Amygdala (tissue), 56 donors: ENCODE results near the gene SLC19A1.

Experiments used
- DNase-seq, 56 donors: peaks; one replicate each; lab custom pipeline; 2025; lab: John Stamatoyannopoulos, UW

Gene SLC19A1

DNA sequence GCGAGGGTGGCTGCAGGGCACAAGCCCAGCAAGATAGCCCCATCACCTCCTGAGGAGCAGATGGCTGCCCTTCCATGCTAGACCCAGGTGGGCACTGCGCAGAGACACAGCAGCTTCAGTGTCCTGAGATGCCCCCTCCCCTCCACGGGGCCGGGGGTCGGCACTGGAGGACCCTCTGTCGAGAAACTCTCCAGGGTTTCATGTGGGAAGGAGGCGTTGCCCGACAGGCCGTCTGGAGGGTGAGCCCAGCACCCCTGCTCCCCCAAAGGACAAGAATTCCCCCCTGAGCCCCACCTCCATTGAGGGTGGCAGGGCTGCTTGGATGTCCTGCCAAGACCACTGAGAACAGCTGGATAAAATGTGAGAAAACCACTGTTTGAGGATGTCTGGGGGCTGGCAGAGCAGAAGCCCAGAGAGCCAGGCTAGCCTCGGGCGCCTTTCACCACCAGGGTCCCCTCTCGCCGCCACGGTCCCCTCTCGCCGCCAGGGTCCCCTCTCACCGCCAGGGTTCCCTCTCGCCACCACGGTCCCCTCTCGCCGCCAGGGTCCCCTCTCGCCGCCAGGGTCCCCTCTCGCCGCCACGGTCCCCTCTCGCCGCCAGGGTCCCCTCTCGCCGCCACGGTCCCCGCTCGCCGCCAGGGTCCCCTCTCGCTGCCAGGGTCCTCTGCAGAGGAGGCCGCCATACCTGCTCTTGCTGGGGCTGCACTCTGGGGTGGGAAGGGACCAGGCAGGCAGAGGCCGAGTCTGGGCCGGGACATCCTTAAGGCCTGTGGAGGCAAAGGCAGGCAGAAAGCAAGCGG is 44.2 kb downstream of the SLC19A1 start:
- no peak for DNase-seq

DNA sequence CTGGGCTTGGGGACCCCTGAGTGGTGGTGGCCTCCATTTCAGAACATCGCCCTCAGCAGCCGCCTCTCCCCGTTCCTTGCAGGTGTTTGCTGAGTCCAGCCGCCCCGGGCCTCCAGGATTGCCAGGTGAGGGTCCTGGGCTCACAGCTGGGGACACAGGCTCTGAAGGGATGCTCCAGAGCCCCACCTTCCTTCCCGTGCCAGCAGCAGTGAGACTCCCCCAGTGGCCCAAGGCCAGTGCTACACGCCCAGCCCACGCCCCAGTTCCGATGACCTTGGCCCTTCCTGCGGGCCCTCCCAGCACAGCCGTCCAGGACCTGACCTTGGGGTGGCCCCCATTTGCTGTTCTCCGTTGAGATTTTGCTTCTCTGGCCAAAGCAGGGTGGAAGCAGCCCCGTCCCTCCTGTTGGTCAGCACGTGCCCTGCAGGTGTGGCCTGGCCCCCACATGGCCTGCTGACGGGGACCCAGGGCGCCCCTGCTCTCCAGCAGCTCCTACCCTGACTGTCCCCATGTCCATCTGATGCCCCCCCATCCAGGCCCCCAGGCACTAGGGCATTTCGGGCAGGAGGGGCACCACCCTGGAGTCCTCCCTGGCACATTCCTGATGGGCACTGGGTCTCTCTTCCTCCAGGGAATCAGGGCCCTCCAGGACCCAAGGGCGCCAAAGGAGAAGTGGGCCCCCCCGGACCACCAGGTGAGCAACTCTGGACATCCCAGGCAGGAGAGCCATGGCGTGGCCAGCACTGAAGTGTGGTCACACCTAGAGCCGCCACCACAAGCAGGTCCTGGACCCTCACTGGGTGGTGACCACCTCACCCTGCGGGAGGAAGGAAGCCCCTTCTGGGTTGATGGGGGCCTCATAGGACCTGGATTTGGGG is 45.0 kb downstream of the SLC19A1 start:
- no peak for DNase-seq

DNA sequence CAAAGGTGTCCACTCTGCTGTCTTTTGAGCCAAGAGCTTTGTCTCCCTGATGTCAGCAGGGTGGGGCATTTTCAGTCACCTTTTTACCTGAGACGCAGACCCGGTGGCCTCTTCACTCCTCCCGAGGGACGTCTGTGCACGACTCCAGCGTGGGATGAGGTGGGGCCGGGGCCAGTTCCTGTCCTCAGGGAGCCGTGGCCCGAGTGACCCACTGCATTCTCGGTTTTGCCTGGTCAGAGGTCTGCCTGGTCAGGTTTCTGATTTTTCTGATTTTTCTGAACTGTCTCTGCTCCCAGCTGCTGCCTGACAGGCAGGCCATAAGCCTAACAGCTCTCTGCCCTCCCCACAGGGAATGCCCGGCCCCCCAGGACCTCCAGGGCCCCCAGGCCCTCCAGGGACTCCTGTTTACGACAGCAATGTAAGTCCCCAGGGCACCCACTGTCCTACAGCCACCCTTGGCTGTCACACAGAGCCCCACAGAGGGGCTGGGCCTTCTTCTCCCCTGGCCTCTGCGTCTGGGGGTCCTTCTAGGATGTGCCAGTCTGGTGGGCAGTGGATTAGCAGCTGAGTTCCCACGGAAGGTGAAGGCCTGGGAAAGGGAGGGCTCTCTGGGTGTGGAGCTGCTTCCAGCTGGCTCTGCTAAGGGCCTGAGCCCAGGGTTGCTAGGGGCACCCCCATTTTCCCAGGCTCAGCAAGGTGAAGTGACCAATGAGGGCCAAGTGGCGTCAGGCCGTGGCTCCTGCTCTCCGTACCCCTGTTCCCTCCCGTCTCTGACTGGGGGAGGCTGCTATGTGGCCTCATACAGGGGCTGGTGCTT is 45.9 kb downstream of the SLC19A1 start:
- DNase-seq: no peak

DNA sequence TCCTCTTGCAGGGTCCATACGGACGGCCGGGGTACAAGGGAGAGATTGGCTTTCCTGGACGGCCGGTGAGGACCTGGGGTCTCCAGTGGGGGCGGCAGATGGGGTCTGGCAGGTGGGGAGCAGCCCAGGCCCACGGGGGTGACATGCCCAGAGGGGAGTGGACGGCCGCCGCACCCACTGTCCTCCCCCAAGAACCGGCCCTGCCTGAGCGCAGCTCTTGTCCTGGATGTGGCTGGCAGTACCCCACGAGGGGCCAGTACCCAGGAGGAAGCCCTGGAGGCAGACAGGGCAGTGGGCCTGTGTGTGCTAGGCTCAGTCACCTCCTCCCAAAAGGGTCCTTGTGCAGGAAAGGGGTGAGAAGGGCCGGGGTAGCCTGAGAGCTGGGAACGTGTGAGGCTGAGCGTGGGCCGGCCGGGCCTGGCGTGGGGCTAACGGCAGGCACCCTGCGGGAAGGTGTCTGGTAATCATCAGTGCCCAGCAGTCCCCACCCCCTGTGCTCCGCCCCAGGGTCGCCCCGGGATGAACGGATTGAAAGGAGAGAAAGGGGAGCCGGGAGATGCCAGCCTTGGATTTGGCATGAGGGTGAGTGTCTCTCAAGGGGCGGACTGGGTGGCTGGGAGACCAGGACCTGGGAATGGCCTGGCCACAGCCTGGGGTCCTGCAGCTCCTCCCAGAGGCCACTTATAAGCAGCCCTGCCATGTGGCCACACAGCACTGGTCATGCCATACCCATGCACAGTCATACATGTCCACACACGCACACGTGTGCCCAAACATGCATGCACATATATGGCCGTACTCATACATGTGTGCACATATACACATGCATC is 47.2 kb downstream of the SLC19A1 start:
- DNase-seq: no peak

DNA sequence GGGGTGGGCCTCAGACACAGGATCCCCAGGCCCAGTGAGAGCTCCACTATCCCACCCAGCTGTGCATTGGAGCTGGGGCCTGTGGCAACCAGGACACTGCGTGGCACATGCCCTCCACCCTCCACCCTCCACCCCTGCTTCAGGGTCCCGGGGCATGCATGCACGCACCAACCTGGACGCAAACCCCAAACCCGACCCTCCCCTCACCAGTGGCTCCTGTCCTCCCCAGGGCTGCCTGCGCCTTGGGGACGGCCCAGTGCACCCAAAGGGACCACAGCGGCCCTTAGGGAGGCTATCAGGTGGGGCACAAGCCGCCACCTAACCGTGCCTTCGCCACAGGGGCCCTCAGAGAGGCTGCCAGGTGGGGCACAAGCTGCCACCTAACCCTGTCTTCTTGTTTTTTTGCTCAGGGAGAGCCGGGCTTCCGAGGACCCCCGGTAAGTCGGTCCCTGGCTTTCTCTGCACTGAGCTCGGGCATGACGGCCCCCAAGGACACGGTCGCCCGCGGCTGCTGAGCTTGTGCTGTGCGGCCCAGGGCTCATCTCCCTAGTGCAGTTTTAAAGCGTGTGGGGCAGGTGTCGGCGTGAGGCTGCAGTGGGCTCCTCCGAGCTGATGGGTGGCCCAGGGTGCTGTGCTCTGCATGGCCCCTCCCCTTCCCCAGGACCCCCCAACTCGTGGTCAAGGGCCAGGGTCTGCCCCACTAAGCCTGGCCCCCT is 47.9 kb downstream of the SLC19A1 start:
- DNase-seq: no peak

DNA sequence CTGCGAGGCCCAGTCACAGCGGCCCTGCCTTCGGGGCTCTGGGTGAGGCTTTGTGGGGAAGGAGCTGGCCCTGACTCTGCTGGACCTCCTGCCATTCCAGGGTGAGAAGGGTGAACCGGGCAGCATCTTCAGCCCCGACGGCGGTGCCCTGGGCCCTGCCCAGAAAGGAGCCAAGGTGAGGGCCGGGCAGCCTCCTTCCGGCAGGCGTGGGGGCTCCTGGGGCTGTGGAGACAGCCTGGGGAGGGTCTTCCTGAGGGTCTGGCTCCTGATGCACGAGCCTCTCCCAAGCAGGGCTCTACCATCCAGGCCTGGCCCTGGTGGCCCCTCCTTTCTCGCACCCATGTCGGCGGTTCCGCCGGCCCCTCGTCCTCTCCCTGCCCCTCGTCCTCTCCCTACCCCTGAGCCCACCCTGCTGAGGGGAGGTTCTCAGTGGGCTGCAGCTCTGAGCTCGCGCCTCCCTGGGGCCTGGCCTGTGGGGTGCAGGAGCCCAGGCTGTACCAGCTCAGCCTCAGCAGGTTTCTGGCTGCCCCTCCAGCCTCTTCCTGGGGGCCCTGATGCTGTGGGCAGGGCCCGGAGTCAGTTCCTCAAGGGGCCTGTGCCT is 48.7 kb downstream of the SLC19A1 start:
- no peak for DNase-seq

DNA sequence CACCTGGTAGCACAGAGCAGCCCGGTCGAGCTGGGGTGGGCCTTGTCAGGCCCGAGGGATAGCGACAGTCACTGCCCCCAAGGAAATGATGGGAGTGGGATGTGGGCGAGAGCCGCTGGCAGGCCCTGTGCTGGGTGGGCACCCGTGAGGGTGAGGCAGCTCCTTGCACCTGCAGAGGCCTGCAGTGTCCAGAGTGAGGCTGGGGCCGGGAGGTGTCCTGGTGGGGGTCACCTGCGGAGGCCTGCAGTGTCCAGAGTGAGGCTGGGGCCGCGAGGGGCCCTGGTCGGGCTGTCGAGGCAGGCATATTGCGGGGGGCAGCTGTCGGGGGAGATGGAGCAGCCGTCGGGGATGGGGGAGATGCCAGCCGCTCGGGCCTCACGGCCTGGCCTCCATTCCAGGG is 49.5 kb downstream of the SLC19A1 start:
- DNase-seq: no peak

DNA sequence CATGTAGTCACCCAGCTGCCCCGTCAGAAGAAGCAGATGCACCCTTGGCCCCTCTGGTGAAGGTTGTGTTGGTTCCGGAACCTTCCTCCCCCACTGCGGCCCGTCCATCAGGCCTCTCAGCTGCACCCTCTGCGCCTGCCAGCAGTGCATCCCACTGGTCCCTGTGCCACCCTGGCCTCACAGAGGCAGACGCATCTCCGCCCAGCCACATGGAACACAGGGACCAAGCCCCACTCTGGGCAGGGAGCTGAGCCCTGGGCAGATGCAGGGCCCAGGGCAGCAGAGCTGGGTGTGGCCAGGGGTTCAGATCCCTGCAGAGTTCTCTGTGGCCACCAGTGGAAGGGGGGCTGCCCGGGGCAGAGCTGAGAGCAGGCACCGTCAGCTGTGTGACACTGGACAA is 50.6 kb downstream of the SLC19A1 start:
- no peak for DNase-seq

DNA sequence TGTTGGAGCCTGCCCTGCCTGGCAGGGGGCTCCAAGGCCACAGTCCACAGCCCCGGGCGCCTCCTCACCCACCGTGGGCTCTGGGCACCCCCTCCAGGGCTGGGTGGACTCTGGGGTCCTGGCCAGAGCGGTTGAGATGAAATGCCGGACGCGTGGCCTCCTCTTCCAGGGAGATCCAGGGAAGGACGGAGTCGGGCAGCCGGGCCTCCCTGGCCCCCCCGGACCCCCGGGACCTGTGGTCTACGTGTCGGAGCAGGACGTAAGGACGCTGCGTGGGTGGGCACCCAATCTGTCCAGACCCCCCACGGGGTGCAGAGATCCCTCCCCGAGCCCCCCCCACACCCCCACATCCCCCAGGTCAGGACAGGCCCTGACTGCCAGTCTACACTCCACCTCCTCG is 51.2 kb downstream of the SLC19A1 start:
- DNase-seq: no peak

DNA sequence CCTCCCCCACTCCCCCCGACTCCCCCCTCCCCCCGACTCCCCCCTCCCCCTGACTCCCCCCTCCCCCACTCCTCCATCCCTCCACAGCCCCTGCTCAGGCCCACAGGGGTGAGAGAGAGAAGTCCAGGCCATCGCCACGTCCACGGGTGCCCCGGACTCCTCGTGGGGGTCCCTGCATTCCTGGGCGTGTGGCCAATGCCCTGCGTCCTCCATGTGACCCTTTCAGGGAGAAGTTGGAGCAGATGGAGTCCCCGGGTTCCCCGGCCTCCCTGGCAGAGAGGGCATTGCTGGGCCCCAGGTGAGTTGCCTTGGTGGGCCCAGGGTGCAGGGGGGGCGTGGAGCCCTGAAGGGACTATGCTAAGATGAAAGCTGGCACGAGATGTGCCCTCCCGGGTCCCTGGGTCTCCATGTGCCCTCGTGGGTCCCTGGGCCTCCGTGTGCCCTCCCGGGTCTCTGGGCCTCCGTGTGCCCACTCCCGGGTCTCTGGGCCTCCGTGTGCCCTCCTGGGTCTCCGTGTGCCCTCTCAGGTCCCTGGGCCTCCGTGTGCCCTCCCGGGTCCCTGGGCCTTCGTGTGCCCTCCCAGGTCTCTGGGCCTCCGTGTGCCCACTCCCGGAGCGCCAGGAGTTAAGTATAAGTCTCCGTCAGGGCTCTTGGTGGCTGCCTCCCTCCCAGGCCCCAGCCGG is 52.0 kb downstream of the SLC19A1 start:
- DNase-seq: no peak

DNA sequence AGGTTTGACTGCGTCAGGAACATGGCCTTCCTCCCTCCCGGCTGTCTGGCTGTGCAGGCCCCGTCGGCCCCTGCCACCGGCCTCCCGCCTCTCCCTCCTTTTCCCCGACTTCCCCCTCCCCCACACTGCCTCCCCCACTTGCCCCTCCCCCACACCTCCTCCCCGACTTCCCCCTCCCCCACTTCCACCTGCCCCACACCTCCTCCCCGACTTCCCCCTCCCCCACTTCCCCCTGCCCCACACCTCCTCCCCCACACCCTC is 52.6 kb downstream of the SLC19A1 start:
- no peak for DNase-seq

DNA sequence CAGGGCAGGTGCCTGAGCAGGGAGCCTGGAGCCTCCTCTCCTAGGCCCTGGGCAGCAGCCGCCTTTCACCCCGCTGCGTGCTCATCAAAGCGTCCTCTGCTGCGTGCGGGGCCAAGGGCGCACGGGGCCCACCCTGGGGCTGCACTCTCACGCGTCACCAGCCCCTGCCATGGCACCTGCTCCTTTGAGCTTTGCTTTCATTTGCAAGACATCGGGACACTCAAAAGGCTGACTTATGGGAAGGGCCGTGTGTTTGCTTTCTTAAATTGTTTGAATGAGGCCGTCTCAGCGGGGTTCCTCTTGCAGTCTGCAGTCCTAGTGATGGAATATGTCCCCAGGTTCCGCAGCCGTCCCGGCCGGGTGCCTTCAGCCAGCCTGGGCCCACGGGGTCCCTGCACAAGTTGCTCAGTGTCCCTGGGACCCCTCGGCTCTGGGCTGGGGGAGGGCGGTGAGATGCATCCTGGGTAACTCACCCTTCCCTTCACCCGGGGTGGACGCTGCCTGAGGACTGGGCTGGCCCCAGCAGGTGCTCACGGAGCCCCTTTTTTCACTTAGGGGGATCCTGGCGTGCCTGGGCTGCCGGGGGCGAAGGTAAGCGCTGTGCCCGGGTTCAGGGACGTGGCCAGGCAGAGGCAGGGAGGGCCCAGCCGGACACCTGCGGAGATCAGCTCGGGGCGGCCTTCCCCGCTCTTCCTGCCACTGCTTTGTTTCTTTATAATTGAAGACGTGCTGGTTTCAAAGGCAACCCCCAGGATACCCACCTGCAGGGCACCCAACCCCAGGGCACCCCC is 53.1 kb downstream of the SLC19A1 start:
- DNase-seq: no peak

DNA sequence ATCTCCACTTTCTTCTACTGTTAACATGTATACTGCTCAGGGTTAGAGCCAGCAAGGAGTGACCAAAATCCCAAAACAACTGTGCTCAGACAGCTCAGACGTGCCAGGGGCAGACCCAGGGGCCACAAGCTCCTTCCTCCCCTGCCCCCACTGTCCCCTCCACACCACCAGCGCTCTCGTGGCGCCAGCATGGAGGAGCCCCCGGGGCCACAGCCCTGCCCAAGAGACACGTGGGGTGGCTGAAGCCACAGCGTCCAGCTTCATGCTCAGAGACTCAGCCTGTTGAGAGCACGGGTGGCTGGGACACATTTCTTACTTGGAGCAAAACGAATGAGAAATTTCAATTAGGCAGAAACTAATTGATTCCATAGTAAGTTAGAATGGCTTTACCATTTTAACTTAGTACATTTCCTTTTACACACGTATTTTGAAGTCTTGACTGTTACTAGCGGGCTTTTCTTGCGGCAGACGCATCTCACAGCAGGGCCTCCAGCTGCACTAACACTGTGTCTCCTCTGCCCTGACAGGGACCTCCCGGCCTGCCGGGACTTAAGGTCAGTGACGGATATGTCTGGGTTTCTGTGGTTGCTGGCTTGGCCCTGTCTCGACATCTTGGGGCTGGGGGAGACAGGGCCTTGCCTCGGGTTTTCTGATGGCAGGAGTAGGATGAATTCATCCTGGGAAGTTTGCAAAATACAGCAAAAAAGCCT is 54.2 kb downstream of the SLC19A1 start:
- no peak for DNase-seq

DNA sequence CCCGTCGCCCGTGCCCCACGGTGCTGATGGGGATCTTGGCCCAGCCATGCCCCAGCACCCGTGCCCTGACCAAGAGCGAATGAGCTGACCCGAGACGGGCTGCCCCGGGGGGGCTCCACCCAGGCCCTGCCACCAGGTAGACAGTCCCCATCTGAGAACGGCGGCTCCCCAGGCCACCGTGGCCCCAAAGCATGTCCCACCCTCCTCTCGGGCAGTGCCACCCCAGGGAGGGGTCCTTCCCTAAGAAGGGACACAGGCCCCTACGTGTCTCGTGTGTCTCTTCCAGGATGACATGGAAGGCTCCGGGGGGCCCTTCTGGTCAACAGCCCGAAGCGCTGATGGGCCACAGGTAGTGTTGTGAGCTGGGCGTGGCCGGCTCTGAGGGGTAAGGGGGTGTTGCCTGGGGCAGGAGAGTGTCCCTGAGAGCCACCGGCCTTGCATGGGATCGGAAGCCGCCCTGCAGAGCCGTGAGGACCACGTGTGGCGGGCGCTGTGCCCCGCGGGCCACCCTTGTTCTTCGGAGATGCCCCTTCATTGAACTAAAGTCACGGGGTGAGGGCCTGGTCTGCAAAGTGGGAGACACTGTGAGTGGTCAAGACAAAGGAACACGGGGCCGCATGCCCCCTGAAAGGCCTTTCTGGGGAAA is 55.0 kb downstream of the SLC19A1 start:
- no peak for DNase-seq

DNA sequence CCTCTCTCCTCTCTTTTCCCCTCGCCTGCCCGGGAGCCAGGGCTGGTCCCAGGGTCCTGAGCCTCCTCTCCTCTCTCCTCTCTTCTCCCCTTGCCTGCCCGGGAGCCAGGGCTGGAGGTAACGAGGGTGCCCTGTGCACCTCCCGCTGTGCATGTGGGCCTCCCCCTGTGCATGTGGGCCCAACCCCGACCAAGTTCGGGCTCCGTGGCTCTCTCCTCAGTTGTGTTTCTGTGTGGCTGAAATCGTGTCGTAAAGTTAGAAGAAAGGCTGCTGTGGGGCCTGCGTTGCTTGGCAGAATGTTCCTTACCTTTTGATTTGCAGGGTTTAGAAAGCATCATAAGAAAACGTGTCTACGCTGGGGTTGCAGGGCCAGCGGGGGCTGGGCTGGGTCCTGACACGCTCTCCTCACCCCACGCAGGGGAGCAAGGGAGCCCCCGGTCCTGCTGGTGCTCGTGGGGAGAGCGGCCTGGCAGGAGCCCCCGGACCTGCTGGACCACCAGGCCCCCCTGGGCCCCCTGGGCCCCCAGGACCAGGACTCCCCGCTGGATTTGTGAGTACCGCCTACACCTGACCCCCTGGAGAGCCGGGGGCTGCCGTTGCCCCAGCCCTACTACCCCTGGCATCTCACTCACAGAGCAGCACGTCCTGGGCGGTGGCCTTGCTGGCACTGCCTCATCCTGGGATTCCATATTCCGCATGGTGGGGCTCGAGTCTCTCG is 55.6 kb downstream of the SLC19A1 start:
- no peak for DNase-seq
